Hematopoietic multipotent progenitor cell treated with erythropoietin and hydrocortisone succinate and interleukin-3 and kit ligand, for 8 days (in vitro differentiated cells): Measurements from ENCODE around the gene TUBA4B.

ENCODE experiments used
- DNase-seq: peaks from one replicate; pipeline ENCODE4 v3.0.0-alpha.2; 2015

TUBA4B gene

GRCh38 chr2:219218732-219219701, 34.0 kb upstream of the TUBA4B start, which contains the start of gene ABCB6:
TSS of gene ABCB6 (minus strand) at chr2:219218958. CDS start at chr2:219218673, 285 bp downstream.
- DNase-seq: peak; percentile 97

- DNase-seq: no peak
Observed at GRCh38 chr2:219219784-219220532, 33.1 kb upstream of the TUBA4B start.

- peak; percentile 39 for DNase-seq
Observed at GRCh38 chr2:219220652-219221402, 32.2 kb upstream of the TUBA4B start.

GRCh38 chr2:219221957-219222518, 31.0 kb upstream of the TUBA4B start:
- DNase-seq: no peak

- DNase-seq: no peak
Observed at GRCh38 chr2:219223831-219224610, 29.0 kb upstream of the TUBA4B start.

- DNase-seq: no peak
Observed at GRCh38 chr2:219225350-219225749, 27.7 kb upstream of the TUBA4B start.

GRCh38 chr2:219228041-219228910, 24.8 kb upstream of the TUBA4B start:
- no peak for DNase-seq

- DNase-seq: no peak
Observed at GRCh38 chr2:219228911-219229304, 24.1 kb upstream of the TUBA4B start.

- DNase-seq: peak; percentile 100
Observed at GRCh38 chr2:219229305-219230058, 23.6 kb upstream of the TUBA4B start, which contains the start of the genes ANKZF1 and ATG9A. TSS of gene ANKZF1 (plus strand) at chr2:219229806. CDS start at chr2:219230258, 452 bp downstream. TSS of gene ATG9A (minus strand) at chr2:219229636. CDS start at chr2:219228024, 1,612 bp downstream.

- DNase-seq: peak; percentile 53
Observed at GRCh38 chr2:219230059-219230540, 22.9 kb upstream of the TUBA4B start.

- DNase-seq: no peak
Observed at GRCh38 chr2:219234331-219234730, 18.7 kb upstream of the TUBA4B start.

GRCh38 chr2:219243291-219243761, 9.7 kb upstream of the TUBA4B start:
- DNase-seq: peak; percentile 21

- no peak for DNase-seq
Observed at GRCh38 chr2:219244789-219245147, 8.3 kb upstream of the TUBA4B start.

GRCh38 chr2:219245148-219245898, 7.7 kb upstream of the TUBA4B start, which contains the start of the genes GLB1L and STK16:
TSS of gene GLB1L (minus strand) at chr2:219245444. CDS start at chr2:219243573, 1,871 bp downstream.
TSS of gene STK16 (plus strand) at chr2:219245479. CDS start at chr2:219246000, 521 bp downstream.
- peak; percentile 89 for DNase-seq

- DNase-seq: peak; percentile 18
Observed at GRCh38 chr2:219245899-219246230, 7.2 kb upstream of the TUBA4B start.

GRCh38 chr2:219246559-219246958, 6.5 kb upstream of the TUBA4B start:
- no peak for DNase-seq

GRCh38 chr2:219247678-219248642, 5.1 kb upstream of the TUBA4B start:
- no peak for DNase-seq
